Loucy (cell line): Measurements from ENCODE around the gene TOM1L2.

ENCODE experiments used
- H2AFZ ChIP-seq: fragments of 200-600 bp; sonication (generic); 2 replicates; pipeline ENCODE4 v1.6.0; 2016; ENCODE audit warnings: antibody characterized with exemption, mild to moderate bottlenecking, low read length, moderate library complexity
- H3F3A ChIP-seq: fragments of 200-600 bp; 2 replicates; pipeline ENCODE4 v1.6.0; 2016; ENCODE audit warnings: antibody characterized with exemption, low read depth, mild to moderate bottlenecking
- H3K27me3 ChIP-seq: fragments of 200-600 bp; sonication (generic); 2 replicates; pipeline ENCODE4 v1.6.1; 2014; ENCODE audit warnings: low read length, mild to moderate bottlenecking; ENCODE audit not compliant: insufficient read depth, poor library complexity, severe bottlenecking
- H3K36me3 ChIP-seq: fragments of 200-600 bp; sonication (generic); 2 replicates; pipeline ENCODE4 v1.6.1; 2016; ENCODE audit warnings: low read length; ENCODE audit not compliant: insufficient read depth
- H3K4me1 ChIP-seq: fragments of 200-600 bp; sonication (generic); 2 replicates; pipeline ENCODE4 v1.5.1; 2014; ENCODE audit warnings: low read length, mild to moderate bottlenecking; ENCODE audit not compliant: insufficient read depth, poor library complexity, severe bottlenecking
- H3K4me2 ChIP-seq: fragments of 200-600 bp; sonication (generic); 2 replicates; pipeline ENCODE4 v1.6.0; 2014; ENCODE audit warnings: antibody characterized with exemption, low read length, low read depth, mild to moderate bottlenecking; ENCODE audit not compliant: poor library complexity, severe bottlenecking
- H3K4me3 ChIP-seq: fragments of 200-600 bp; sonication (generic); 2 replicates; pipeline ENCODE4 v1.5.1; 2014; ENCODE audit warnings: low read length, mild to moderate bottlenecking, mixed read lengths; ENCODE audit not compliant: poor library complexity, severe bottlenecking
- H3K79me2 ChIP-seq: fragments of 200-600 bp; sonication (generic); 2 replicates; pipeline ENCODE4 v1.6.1; 2014; ENCODE audit warnings: low read length; ENCODE audit not compliant: insufficient read depth
- H3K9ac ChIP-seq: fragments of 200-600 bp; sonication (generic); 2 replicates; pipeline ENCODE4 v1.6.0; 2014; ENCODE audit warnings: mild to moderate bottlenecking, low read depth, low read length, moderate library complexity; ENCODE audit not compliant: poor library complexity, severe bottlenecking
- H3K9me2 ChIP-seq: fragments of 200-600 bp; sonication (generic); replicated peaks from 2 replicates; pipeline ENCODE4 v1.6.1; 2016; ENCODE audit warnings: low read depth, low read length, mixed read lengths
- H3K9me3 ChIP-seq: fragments of 200-600 bp; sonication (generic); 2 replicates; pipeline ENCODE4 v1.6.1; 2014; ENCODE audit warnings: mild to moderate bottlenecking, antibody characterized with exemption, low read length, low read depth; ENCODE audit not compliant: insufficient read depth
- H4K20me1 ChIP-seq: fragments of 200-600 bp; sonication (generic); 2 replicates; pipeline ENCODE4 v1.6.0; 2014; ENCODE audit warnings: antibody characterized with exemption, low read length, mild to moderate bottlenecking; ENCODE audit not compliant: insufficient read depth, poor library complexity, severe bottlenecking
- EZH2phosphoT487 ChIP-seq: fragments of 200-600 bp; IDR thresholded peaks from 2 replicates; pipeline ENCODE4 v1.6.1; 2018; ENCODE audit warnings: antibody characterized with exemption, mild to moderate bottlenecking, moderate library complexity, borderline replicate concordance
- TF ChIP-seq, protein P1 (sequence below): fragments of 200-600 bp; sonication (generic); conservative IDR thresholded peaks from 2 replicates; pipeline ENCODE4 v1.5.1; 2014; ENCODE audit warnings: mild to moderate bottlenecking, antibody characterized with exemption, low read length

Gene TOM1L2

DNA sequence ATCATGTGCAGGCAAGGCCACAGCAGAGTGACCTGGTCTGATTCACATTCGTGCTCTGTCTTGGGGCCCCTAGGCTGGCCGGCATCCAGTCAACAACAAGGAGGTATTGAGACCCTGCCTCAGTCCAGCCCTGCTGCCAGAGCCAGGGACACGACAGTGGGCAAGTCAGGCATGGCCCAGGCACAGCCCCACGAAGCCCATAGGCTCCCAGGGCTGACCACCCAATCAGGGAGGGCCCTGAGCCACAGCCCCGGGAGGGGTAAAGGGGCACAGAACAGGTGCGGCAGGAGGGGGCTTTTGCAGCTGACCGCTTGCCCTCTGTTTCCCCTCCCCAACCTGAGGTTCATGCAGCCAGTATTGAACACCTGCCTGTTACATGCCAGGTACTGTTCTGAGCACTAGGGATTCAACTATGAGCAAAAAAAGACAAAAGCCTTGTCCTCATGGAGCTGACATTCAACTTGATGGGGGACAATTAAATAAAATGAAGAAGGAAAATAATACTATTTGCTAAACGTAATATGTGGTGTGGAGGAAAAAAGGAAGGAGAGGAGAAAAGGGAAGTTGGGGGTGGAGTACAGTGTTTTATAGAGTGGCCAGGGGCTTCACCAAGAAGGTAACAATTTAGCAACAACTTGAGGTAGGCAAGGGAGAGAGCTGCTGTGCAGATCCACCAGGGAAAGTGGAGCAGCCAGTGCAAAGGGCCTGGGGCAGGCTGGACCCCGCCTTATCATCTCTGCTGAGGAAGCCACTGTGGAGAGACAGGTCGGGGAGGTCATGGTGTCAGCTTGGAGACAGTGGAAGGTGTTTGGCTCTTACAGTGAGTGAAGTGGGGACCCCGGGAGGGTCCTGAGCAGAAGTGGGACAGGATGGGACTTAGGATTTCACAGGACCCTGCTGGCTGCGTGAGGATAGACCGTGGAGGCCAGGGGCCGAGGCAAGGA lies 6.6 kb upstream of the TOM1L2 start:
- Histone ChIP-seq H3K9me3 (no peaks in the 10 kb centered on the region), H3K9ac (no peak overlapping the region), H2AFZ (no peak overlapping the region), H3K4me1 (no peaks in the 10 kb centered on the region), H3K9me2 (no peaks in the 10 kb centered on the region), H3K79me2 (no peaks in the 10 kb centered on the region), H3F3A (no peaks in the 10 kb centered on the region), H3K4me3 (no peak overlapping the region), H3K36me3 (no peaks in the 10 kb centered on the region), H4K20me1 (no peaks in the 10 kb centered on the region), H3K4me2 (no peak overlapping the region), H3K27me3 (no peaks in the 10 kb centered on the region)
- TF ChIP-seq, protein P1, sequence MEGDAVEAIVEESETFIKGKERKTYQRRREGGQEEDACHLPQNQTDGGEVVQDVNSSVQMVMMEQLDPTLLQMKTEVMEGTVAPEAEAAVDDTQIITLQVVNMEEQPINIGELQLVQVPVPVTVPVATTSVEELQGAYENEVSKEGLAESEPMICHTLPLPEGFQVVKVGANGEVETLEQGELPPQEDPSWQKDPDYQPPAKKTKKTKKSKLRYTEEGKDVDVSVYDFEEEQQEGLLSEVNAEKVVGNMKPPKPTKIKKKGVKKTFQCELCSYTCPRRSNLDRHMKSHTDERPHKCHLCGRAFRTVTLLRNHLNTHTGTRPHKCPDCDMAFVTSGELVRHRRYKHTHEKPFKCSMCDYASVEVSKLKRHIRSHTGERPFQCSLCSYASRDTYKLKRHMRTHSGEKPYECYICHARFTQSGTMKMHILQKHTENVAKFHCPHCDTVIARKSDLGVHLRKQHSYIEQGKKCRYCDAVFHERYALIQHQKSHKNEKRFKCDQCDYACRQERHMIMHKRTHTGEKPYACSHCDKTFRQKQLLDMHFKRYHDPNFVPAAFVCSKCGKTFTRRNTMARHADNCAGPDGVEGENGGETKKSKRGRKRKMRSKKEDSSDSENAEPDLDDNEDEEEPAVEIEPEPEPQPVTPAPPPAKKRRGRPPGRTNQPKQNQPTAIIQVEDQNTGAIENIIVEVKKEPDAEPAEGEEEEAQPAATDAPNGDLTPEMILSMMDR = no peak

DNA sequence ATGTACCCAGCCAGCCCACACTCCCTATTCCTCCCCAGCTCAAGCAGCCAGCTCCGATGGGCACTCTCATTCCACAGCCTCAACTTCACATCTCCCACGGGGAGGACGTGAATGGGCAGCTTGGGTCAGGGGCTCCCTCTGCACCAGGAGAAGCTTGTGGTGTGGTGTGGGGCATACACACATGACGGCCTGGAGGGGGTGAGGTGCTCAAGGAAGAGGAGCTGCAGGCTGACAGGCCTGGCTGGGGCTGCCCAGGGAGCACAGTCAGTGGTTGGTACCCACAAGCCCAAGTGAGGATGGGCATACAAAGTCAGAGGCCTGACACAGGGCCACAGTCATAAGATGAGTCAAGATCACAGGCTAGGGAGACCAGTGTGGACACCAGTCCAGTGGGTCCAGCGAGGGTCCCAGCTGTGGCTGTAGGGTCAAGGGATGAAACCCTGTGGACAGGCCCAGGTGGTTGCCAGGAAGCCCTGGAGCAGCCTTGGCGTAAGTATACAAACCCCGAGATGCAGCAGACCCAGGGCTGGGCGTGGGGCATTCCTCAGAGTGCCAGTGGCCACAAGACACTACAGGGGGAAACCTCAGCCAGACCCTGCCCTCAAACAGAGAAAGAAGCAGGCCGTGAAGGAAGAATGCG lies 4.9 kb upstream of the TOM1L2 start:
- Histone ChIP-seq H3K4me2 (no peak overlapping the region), H3F3A (no peaks in the 10 kb centered on the region), H3K9ac (no peak overlapping the region), H3K4me3 (no peak overlapping the region), H3K36me3 (no peaks in the 10 kb centered on the region), H3K27me3 (no peaks in the 10 kb centered on the region), H2AFZ (no peak overlapping the region), H3K79me2 (no peaks in the 10 kb centered on the region), H3K9me3 (no peaks in the 10 kb centered on the region), H4K20me1 (no peaks in the 10 kb centered on the region), H3K4me1 (peaks cover 5% of the 10 kb centered on the region), H3K9me2 (no peaks in the 10 kb centered on the region)
- TF ChIP-seq, protein P1 = no peak
- TF ChIP-seq EZH2phosphoT487 = no peak

DNA sequence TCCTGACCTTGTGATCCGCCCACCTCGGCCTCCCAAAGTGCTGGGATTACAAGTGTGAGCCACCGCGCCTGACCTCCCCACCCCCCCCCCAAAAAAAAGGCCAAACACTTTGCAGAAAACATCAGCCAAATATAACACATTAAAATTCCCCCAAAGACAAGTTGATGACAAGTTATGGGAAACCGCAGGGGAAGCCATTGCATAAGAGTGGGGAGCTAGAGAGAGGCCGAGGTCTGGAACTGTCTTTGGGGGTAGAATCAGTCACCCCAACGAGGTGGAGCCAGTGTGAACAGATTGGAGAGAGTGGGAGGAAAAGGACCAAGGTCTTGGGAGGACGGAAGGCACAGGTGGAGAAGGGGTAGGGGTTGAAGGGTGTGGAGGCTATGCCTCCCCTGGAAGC lies 3.2 kb upstream of the TOM1L2 start:
- H3F3A ChIP-seq = no peaks in the 10 kb centered on the region
- H2AFZ ChIP-seq = no peak overlapping the region
- no peaks in the 10 kb centered on the region for H3K9me2 ChIP-seq
- TF ChIP-seq, protein P1 = no peak
- TF ChIP-seq EZH2phosphoT487 = no peak
- H4K20me1 ChIP-seq = peaks cover 6% of the 10 kb centered on the region
- H3K4me3 ChIP-seq = no peak overlapping the region
- H3K79me2 ChIP-seq = peaks cover 15% of the 10 kb centered on the region; the same call in 1 of the 2 replicates
- H3K9me3 ChIP-seq = no peaks in the 10 kb centered on the region
- H3K4me2 ChIP-seq = no peak overlapping the region
- H3K4me1 ChIP-seq = peaks cover 16% of the 10 kb centered on the region
- no peaks in the 10 kb centered on the region for H3K27me3 ChIP-seq
- no peaks in the 10 kb centered on the region for H3K36me3 ChIP-seq
- H3K9ac ChIP-seq = no peak overlapping the region
